Measurements from ENCODE around the gene MICAL3.

MICAL3 gene

GRCh38 chr22:17861909-17862308, 162.5 kb downstream of the MICAL3 start:
- DNase-seq: no peak

GRCh38 chr22:17860220-17860965, 164.0 kb downstream of the MICAL3 start:
- no peak for DNase-seq

- no peak for DNase-seq
These were observed 166.3 kb downstream of the MICAL3 start for GRCh38 chr22:17858033-17858432.

- no peak for DNase-seq
These were observed 168.6 kb downstream of the MICAL3 start for GRCh38 chr22:17855572-17856290.

- DNase-seq: no peak
These were observed 171.3 kb downstream of the MICAL3 start for GRCh38 chr22:17853073-17853472.

- DNase-seq: no peak
These were observed 172.6 kb downstream of the MICAL3 start for GRCh38 chr22:17851759-17852158.

- DNase-seq: peak; percentile 69
These were observed 176.8 kb downstream of the MICAL3 start for GRCh38 chr22:17847360-17848078.

GRCh38 chr22:17846326-17846992, 177.9 kb downstream of the MICAL3 start:
- DNase-seq: peak; percentile 27

GRCh38 chr22:17845790-17846189, 178.6 kb downstream of the MICAL3 start:
- DNase-seq: no peak

- peak; percentile 81 for DNase-seq
These were observed 179.0 kb downstream of the MICAL3 start for GRCh38 chr22:17845327-17845726.

GRCh38 chr22:17844150-17844549, 180.2 kb downstream of the MICAL3 start:
- no peak for DNase-seq

GRCh38 chr22:17842386-17842785, 182.0 kb downstream of the MICAL3 start:
- no peak for DNase-seq

GRCh38 chr22:17841836-17842235, 182.5 kb downstream of the MICAL3 start:
- DNase-seq: no peak

GRCh38 chr22:17838180-17838865, 186.0 kb downstream of the MICAL3 start:
- DNase-seq: no peak

GRCh38 chr22:17836992-17837742, 187.2 kb downstream of the MICAL3 start:
- no peak for DNase-seq

- no peak for DNase-seq
These were observed 189.1 kb downstream of the MICAL3 start for GRCh38 chr22:17835256-17835655.

GRCh38 chr22:17833489-17833888, 190.9 kb downstream of the MICAL3 start:
- no peak for DNase-seq

- DNase-seq: no peak
These were observed 191.7 kb downstream of the MICAL3 start for GRCh38 chr22:17832665-17833064.

GRCh38 chr22:17831501-17832251, 192.7 kb downstream of the MICAL3 start:
- DNase-seq: no peak

- DNase-seq: peak; percentile 51
These were observed 194.1 kb downstream of the MICAL3 start for GRCh38 chr22:17830043-17830961.
